ENCODE data around the gene PRRT1B.
"Not testable (repeated sequence)": the region's sequence is repeated elsewhere in the genome, so short reads cannot be mapped to it uniquely, and the experiment has no call there.

Gene PRRT1B

GRCh38 chr9:131545003-131545785 lies at the start of gene PRRT1B:
Gene PRRT1B, plus strand, starts transcription at chr9:131545523. Its CDS starts 93 bp downstream, at chr9:131545616.
- DNase-seq: no peak

GRCh38 chr9:131495785-131496184 lies 49.5 kb upstream of the PRRT1B start:
- no peak for DNase-seq

- DNase-seq: no peak
Measured at GRCh38 chr9:131496844-131497405, 48.4 kb upstream of the PRRT1B start.

GRCh38 chr9:131499254-131499767 lies 46.0 kb upstream of the PRRT1B start:
- DNase-seq: no peak

- DNase-seq: no peak
Measured at GRCh38 chr9:131500377-131500776, 44.9 kb upstream of the PRRT1B start.

- no peak for DNase-seq
Measured at GRCh38 chr9:131500939-131501541, 44.3 kb upstream of the PRRT1B start.

GRCh38 chr9:131502781-131503625 lies 42.3 kb upstream of the PRRT1B start, which contains the start of gene POMT1:
Gene POMT1, plus strand, starts transcription at chr9:131502918. Its CDS starts 1,301 bp downstream, at chr9:131504219.
- peak; percentile 83 for DNase-seq

GRCh38 chr9:131503626-131504465 lies 41.5 kb upstream of the PRRT1B start:
- no peak for DNase-seq

- no peak for DNase-seq
Measured at GRCh38 chr9:131505012-131505411, 40.3 kb upstream of the PRRT1B start.

- DNase-seq: no peak
Measured at GRCh38 chr9:131511416-131511815, 33.9 kb upstream of the PRRT1B start.

- DNase-seq: no peak
Measured at GRCh38 chr9:131511880-131512279, 33.4 kb upstream of the PRRT1B start.

GRCh38 chr9:131513177-131513576 lies 32.1 kb upstream of the PRRT1B start:
- no peak for DNase-seq

- not testable (repeated sequence) for DNase-seq
Measured at GRCh38 chr9:131515559-131516031, 29.7 kb upstream of the PRRT1B start.

- DNase-seq: no peak
Measured at GRCh38 chr9:131516100-131516499, 29.2 kb upstream of the PRRT1B start.

GRCh38 chr9:131516930-131517329 lies 28.4 kb upstream of the PRRT1B start:
- no peak for DNase-seq

GRCh38 chr9:131517761-131518190 lies 27.5 kb upstream of the PRRT1B start:
- DNase-seq: no peak

- DNase-seq: no peak
Measured at GRCh38 chr9:131518553-131518952, 26.8 kb upstream of the PRRT1B start.

GRCh38 chr9:131520503-131520902 lies 24.8 kb upstream of the PRRT1B start:
- no peak for DNase-seq

GRCh38 chr9:131521203-131521602 lies 24.1 kb upstream of the PRRT1B start:
- no peak for DNase-seq

- DNase-seq: no peak
Measured at GRCh38 chr9:131521822-131522221, 23.5 kb upstream of the PRRT1B start.

GRCh38 chr9:131522257-131523085 lies 22.9 kb upstream of the PRRT1B start:
- DNase-seq: no peak
